ENCODE measurements around the gene NUF2.

NUF2 gene

GRCh38 chr1:163395790-163396189, 74.0 kb downstream of the NUF2 start:
- TF ChIP-seq CREB1 (IDR thresholded peaks at IDR 0.05; ENCODE audit: low read depth), result no peak
- TF ChIP-seq FOXM1 (IDR thresholded peaks at IDR 0.05; ENCODE audit: borderline replicate concordance, low read depth), result no peak
- TF ChIP-seq ZBTB7A (IDR thresholded peaks at IDR 0.05; ENCODE audit: low read depth), result no peak
- no peak for TF ChIP-seq TCF12 (IDR thresholded peaks at IDR 0.05; ENCODE audit: low read depth)
- no peak for TF ChIP-seq RAD21 (IDR thresholded peaks at IDR 0.05; ENCODE audit: low read depth)
- no peak for TF ChIP-seq MAX (IDR thresholded peaks at IDR 0.05)
- TF ChIP-seq REST (IDR thresholded peaks at IDR 0.05; ENCODE audit: low read depth), result no peak
- no peak for TF ChIP-seq USF1 (IDR thresholded peaks at IDR 0.05)
- TF ChIP-seq NFIC (IDR thresholded peaks at IDR 0.05), result no peak
- no peak for TF ChIP-seq EGR1 (IDR thresholded peaks at IDR 0.05)
- no peak for TF ChIP-seq TEAD4 (IDR thresholded peaks at IDR 0.05)
- no peak for TF ChIP-seq EP300 (IDR thresholded peaks at IDR 0.05; ENCODE audit: borderline replicate concordance)
- TF ChIP-seq YY1 (IDR thresholded peaks at IDR 0.05; ENCODE audit: low read depth), result no peak

GRCh38 chr1:163397451-163398200, 75.9 kb downstream of the NUF2 start:
- TF ChIP-seq FOXM1 (IDR thresholded peaks at IDR 0.05; ENCODE audit: borderline replicate concordance, low read depth) (no peak), ZBTB7A (IDR thresholded peaks at IDR 0.05; ENCODE audit: low read depth) (no peak), TAF1 (IDR thresholded peaks at IDR 0.05; ENCODE audit: low read depth) (no peak), RAD21 (IDR thresholded peaks at IDR 0.05; ENCODE audit: low read depth) (no peak), EP300 (IDR thresholded peaks at IDR 0.05; ENCODE audit: borderline replicate concordance) (no peak), USF1 (IDR thresholded peaks at IDR 0.05) (no peak)

GRCh38 chr1:163399001-163399400, 77.2 kb downstream of the NUF2 start:
- TF ChIP-seq YY1 (IDR thresholded peaks at IDR 0.05; ENCODE audit: low read depth) (no peak), ZBTB7A (IDR thresholded peaks at IDR 0.05; ENCODE audit: low read depth) (no peak), CREB1 (IDR thresholded peaks at IDR 0.05; ENCODE audit: low read depth) (no peak), REST (IDR thresholded peaks at IDR 0.05; ENCODE audit: low read depth) (no peak), NFIC (IDR thresholded peaks at IDR 0.05) (no peak), USF1 (IDR thresholded peaks at IDR 0.05) (no peak), TEAD4 (IDR thresholded peaks at IDR 0.05) (no peak), FOXM1 (IDR thresholded peaks at IDR 0.05; ENCODE audit: borderline replicate concordance, low read depth) (no peak), EP300 (IDR thresholded peaks at IDR 0.05; ENCODE audit: borderline replicate concordance) (no peak)

- no peak for TF ChIP-seq TEAD4 (IDR thresholded peaks at IDR 0.05)
- TF ChIP-seq FOXM1 (IDR thresholded peaks at IDR 0.05; ENCODE audit: borderline replicate concordance, low read depth), result no peak
- TF ChIP-seq ZBTB7A (IDR thresholded peaks at IDR 0.05; ENCODE audit: low read depth), result no peak
- no peak for TF ChIP-seq EGR1 (IDR thresholded peaks at IDR 0.05)
- TF ChIP-seq RAD21 (IDR thresholded peaks at IDR 0.05; ENCODE audit: low read depth), result no peak
- no peak for TF ChIP-seq YY1 (IDR thresholded peaks at IDR 0.05; ENCODE audit: low read depth)
- no peak for TF ChIP-seq USF1 (IDR thresholded peaks at IDR 0.05)
- no peak for TF ChIP-seq NFIC (IDR thresholded peaks at IDR 0.05)
- no peak for TF ChIP-seq MAX (IDR thresholded peaks at IDR 0.05)
- TF ChIP-seq CEBPB (IDR thresholded peaks at IDR 0.05), result no peak
- TF ChIP-seq TCF12 (IDR thresholded peaks at IDR 0.05; ENCODE audit: low read depth), result no peak
- no peak for TF ChIP-seq CREB1 (IDR thresholded peaks at IDR 0.05; ENCODE audit: low read depth)
- TF ChIP-seq EP300 (IDR thresholded peaks at IDR 0.05; ENCODE audit: borderline replicate concordance), result no peak
- no peak for TF ChIP-seq REST (IDR thresholded peaks at IDR 0.05; ENCODE audit: low read depth)
- TF ChIP-seq TAF1 (IDR thresholded peaks at IDR 0.05; ENCODE audit: low read depth), result no peak
Observed at GRCh38 chr1:163399976-163400601, 78.3 kb downstream of the NUF2 start.
